Caco-2 (cell line): ENCODE measurements around the gene RPL18A. TPM values are rescaled to one million over a fixed set of nuclear protein-coding genes. Genes with fewer than 3 reads are reported as not detected.

Experiments
- BruUV-seq: library from RNA; stranded (reverse); fragments of 400-500 nt; replicated peaks from 2 replicates; lab custom pipeline; 2021; lab: Mats Ljungman, UMichigan
- CTCF ChIA-PET: fragments of 300-600 bp; sonication (Branson Sonifier 250); formaldehyde crosslinking; loops from one replicate; lab custom pipeline; 2022; ENCODE audit warnings: antibody characterized with exemption; lab: Charles Lee
- POLR2A ChIA-PET: fragments of 300-600 bp; sonication (Branson Sonifier 250); formaldehyde crosslinking; loops from one replicate; lab custom pipeline; 2022; ENCODE audit warnings: antibody characterized with exemption; lab: Charles Lee
- DNase-seq, 2 experiments: peaks; one replicate each; pipeline versions ENCODE4 v3.0.0 to v3.0.0-alpha.2; 2020 to 2022
- H3K27me3 ChIP-seq: replicated peaks from 2 replicates; pipeline ENCODE4 v1.6.0; 2011; ENCODE audit warnings: low read length; ENCODE audit not compliant: control insufficient read depth, insufficient read depth
- H3K36me3 ChIP-seq: 2 replicates; pipeline ENCODE4 v1.5.1; 2011; ENCODE audit warnings: low read length; ENCODE audit not compliant: control insufficient read depth, insufficient read depth
- H3K4me1 ChIP-seq: fragments of 250-450 bp; sonication (Bioruptor Pico); 2 replicates; pipeline ENCODE4 v1.5.1; 2020; ENCODE audit warnings: mild to moderate bottlenecking
- H3K4me3 ChIP-seq: 2 replicates; pipeline ENCODE4 v1.5.1; 2011; ENCODE audit warnings: low read depth, mild to moderate bottlenecking, control low read depth, low read length
- H3K9me3 ChIP-seq: fragments of 250-450 bp; sonication (Bioruptor Pico); 2 replicates; pipeline ENCODE4 v1.5.1; 2020; ENCODE audit warnings: mild to moderate bottlenecking, moderate library complexity
- H3K27ac Mint-ChIP-seq: one replicate; pipeline ENCODE4 v1.8.0; 2022; ENCODE audit warnings: mixed read lengths; ENCODE audit not compliant: unreplicated experiment
- H3K27me3 Mint-ChIP-seq: one replicate; pipeline ENCODE4 v1.8.0; 2022; ENCODE audit warnings: mixed read lengths; ENCODE audit not compliant: insufficient read depth, unreplicated experiment
- H3K36me3 Mint-ChIP-seq: one replicate; pipeline ENCODE4 v1.8.0; 2022; ENCODE audit warnings: mild to moderate bottlenecking, mixed read lengths; ENCODE audit not compliant: insufficient read depth, unreplicated experiment
- H3K4me1 Mint-ChIP-seq: one replicate; pipeline ENCODE4 v1.8.0; 2022; ENCODE audit warnings: low read depth, mixed read lengths; ENCODE audit not compliant: unreplicated experiment
- H3K4me3 Mint-ChIP-seq: one replicate; pipeline ENCODE4 v1.8.0; 2022; ENCODE audit warnings: mild to moderate bottlenecking, moderate library complexity, mixed read lengths; ENCODE audit not compliant: unreplicated experiment
- H3K9me3 Mint-ChIP-seq: one replicate; pipeline ENCODE4 v1.8.0; 2022; ENCODE audit warnings: mixed read lengths; ENCODE audit not compliant: unreplicated experiment
- CTCF ChIP-seq, 2 experiments: fragments of 200-600 bp in 1 of 2; IDR thresholded peaks; 1 replicate in 1 of 2; 2 replicates in 1 of 2; pipeline versions ENCODE4 v1.5.1 to v1.8.0; 2011 to 2022; ENCODE audit warnings: antibody characterized with exemption in 1 of 2, control low read depth in 1 of 2, inconsistent platforms in 1 of 2, low read depth in 1 of 2, low read length in 1 of 2, mild to moderate bottlenecking in 1 of 2, moderate library complexity in 1 of 2; ENCODE audit not compliant: insufficient read depth in 1 of 2, severe bottlenecking in 1 of 2, unreplicated experiment in 1 of 2
- intact Hi-C: fragments of 100-400 bp; cut with micrococcal nuclease; formaldehyde crosslinking; loops from one replicate; pipeline ENCODE4 v1.10.0; 2022; ENCODE audit not compliant: unreplicated experiment
- total RNA-seq: library from RNA; stranded (reverse); gene quantifications from 2 replicates; pipeline ENCODE4 v1.2.3, GENCODE V29; 2022

The RPL18A gene
- total RNA-seq, 1 experiment from 2014 or later = 1,599 TPM

- CTCF ChIA-PET = interaction anchor here (0.6 to 1.6 kb wide), 2 partner anchors 60 to 152 kb away, joined by 3 to 8 read pairs; partner anchors contain the start of gene CCDC124
Measured at GRCh38 chr19:17872251-17873001, 12.7 kb downstream of the RPL18A start.

DNA sequence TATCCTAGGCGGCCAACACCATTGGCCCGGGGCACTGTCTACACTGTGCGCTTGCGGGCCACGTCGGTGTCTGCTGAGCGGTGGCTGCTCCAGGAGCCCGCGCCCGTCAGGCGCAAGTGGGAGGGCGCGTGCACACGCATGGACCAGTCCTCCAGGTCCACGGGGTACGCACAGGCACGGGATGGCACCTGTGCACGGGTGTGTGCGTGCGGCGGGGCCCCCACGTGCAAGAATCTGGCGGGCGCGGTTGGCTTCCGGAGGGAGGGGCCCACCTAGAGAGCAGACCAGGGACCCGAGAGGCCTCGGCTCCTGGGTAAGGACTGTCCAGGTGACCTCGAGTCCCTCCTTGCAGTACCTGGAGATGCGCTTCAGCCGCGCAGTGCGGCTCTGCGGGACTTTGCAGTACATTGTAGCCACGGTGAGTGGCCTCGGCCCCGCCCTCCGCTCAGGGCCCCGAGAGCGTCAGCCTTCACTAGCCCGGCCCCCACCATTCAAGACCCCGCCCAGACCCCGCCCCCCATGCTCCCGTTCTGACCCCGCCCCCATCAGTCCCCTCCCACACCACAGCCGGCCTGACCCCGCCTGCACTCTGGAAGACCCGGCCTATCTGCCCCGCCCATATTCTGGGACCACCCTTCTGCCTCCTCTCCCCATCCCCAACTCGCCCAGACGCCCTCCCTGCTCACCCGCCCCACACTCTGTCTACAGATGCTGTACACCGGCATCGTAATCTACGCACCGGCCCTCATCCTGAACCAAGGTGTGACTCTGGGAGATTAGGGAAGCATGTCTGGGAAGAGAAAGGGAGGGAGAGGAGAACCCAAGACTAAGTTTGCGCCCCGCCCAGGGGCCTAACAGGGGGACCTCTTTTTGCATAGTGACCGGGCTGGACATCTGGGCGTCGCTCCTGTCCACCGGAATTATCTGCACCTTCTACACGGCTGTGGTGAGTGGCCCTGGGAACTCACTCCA, 14.4 kb downstream of the RPL18A start:
- H3K27me3 Mint-ChIP-seq = no peaks in the 10 kb centered on the region
- no TSS peak for BruUV-seq
- no peak overlapping the region for H3K27ac Mint-ChIP-seq
- no peaks in the 10 kb centered on the region for H3K4me1 Mint-ChIP-seq
- H3K36me3 Mint-ChIP-seq = no peaks in the 10 kb centered on the region
- no peaks in the 10 kb centered on the region for H3K27me3 ChIP-seq
- H3K4me1 ChIP-seq = no peaks in the 10 kb centered on the region
- TF ChIP-seq CTCF (IDR thresholded peaks at IDR 0.05; ENCODE audit: insufficient read depth in 1 of 2, low read depth in 1 of 2, low read length in 1 of 2, severe bottlenecking in 1 of 2, unreplicated experiment in 1 of 2) = no peak
- intact Hi-C loops = no loop called here
- peak overlapping the region; percentile 44 for H3K4me3 ChIP-seq
- CTCF ChIA-PET = no interaction called here
- H3K9me3 ChIP-seq = no peaks in the 10 kb centered on the region
- peak; percentile 67 to 77 for DNase-seq
- H3K4me3 Mint-ChIP-seq = peak overlapping the region; percentile 64
- no peaks in the 10 kb centered on the region for H3K9me3 Mint-ChIP-seq
- H3K36me3 ChIP-seq = no peaks in the 10 kb centered on the region
- POLR2A ChIA-PET = no interaction called here

More at GRCh38 chr19:17872251-17873001, 12.7 kb downstream of the RPL18A start:
- intact Hi-C loops = no loop called here
- Histone ChIP-seq H3K4me1 (no peaks in the 10 kb centered on the region), H3K4me3 (no peak overlapping the region), H3K27me3 (no peaks in the 10 kb centered on the region), H3K36me3 (no peaks in the 10 kb centered on the region), H3K9me3 (no peaks in the 10 kb centered on the region)
- no peaks in the 10 kb centered on the region for H3K27me3 Mint-ChIP-seq
- no TSS peak for BruUV-seq
- POLR2A ChIA-PET = interaction anchor here (0.6 to 1.0 kb wide), 2 partner anchors 13 to 74 kb away, joined by 4 to 6 read pairs; no protein-coding TSS in a partner anchor
- H3K4me3 Mint-ChIP-seq = no peak overlapping the region
- H3K36me3 Mint-ChIP-seq = no peaks in the 10 kb centered on the region
- TF ChIP-seq CTCF (IDR thresholded peaks at IDR 0.05; ENCODE audit: insufficient read depth in 1 of 2, low read depth in 1 of 2, low read length in 1 of 2, severe bottlenecking in 1 of 2, unreplicated experiment in 1 of 2) = no peak
- DNase-seq = no peak
- no peaks in the 10 kb centered on the region for H3K4me1 Mint-ChIP-seq
- H3K27ac Mint-ChIP-seq = no peak overlapping the region
- no peaks in the 10 kb centered on the region for H3K9me3 Mint-ChIP-seq

- TF ChIP-seq CTCF (IDR thresholded peaks at IDR 0.05; ENCODE audit: insufficient read depth in 1 of 2, low read depth in 1 of 2, low read length in 1 of 2, severe bottlenecking in 1 of 2, unreplicated experiment in 1 of 2) = no peak
- Histone ChIP-seq H3K4me3 (no peak overlapping the region), H3K9me3 (no peaks in the 10 kb centered on the region), H3K27me3 (no peaks in the 10 kb centered on the region), H3K36me3 (no peaks in the 10 kb centered on the region), H3K4me1 (no peaks in the 10 kb centered on the region)
- H3K36me3 Mint-ChIP-seq = no peaks in the 10 kb centered on the region
- POLR2A ChIA-PET = no interaction called here
- intact Hi-C loops = no loop called here
- H3K9me3 Mint-ChIP-seq = no peaks in the 10 kb centered on the region
- no peak overlapping the region for H3K27ac Mint-ChIP-seq
- CTCF ChIA-PET = no interaction called here
- H3K4me3 Mint-ChIP-seq = peak overlapping the region; percentile 64
- H3K27me3 Mint-ChIP-seq = no peaks in the 10 kb centered on the region
- H3K4me1 Mint-ChIP-seq = no peaks in the 10 kb centered on the region
- DNase-seq = no peak
- no TSS peak for BruUV-seq
Measured at GRCh38 chr19:17874758-17875135, 15.0 kb downstream of the RPL18A start.
